Cardiac muscle cell (in vitro differentiated cells and primary cell): ENCODE results near the gene EYA2. TPM values are rescaled to one million over a fixed set of nuclear protein-coding genes. Genes with fewer than 3 reads are reported as not detected.

Experiments used
- DNase-seq, 2 donors: peaks; one replicate each; pipeline versions ENCODE4 v3.0.0 to v3.0.0-alpha.2; 2010 to 2017; ENCODE audit warnings: low read depth in 1 of 2, low spot score in 1 of 2
- H3K27ac ChIP-seq: fragments of 200-600 bp; sonication (generic); 2 replicates; pipeline ENCODE4 v1.5.1; 2016
- H3K27me3 ChIP-seq: fragments of 200-600 bp; sonication (generic); 2 replicates; pipeline ENCODE4 v1.6.0; 2016; ENCODE audit warnings: control low read depth
- H3K36me3 ChIP-seq: fragments of 200-600 bp; sonication (generic); 2 replicates; pipeline ENCODE4 v1.5.1; 2016; ENCODE audit warnings: control low read depth
- H3K4me1 ChIP-seq: fragments of 200-600 bp; sonication (generic); 2 replicates; pipeline ENCODE4 v1.8.1; 2017; ENCODE audit warnings: low read depth, mild to moderate bottlenecking, mixed run types
- H3K4me3 ChIP-seq: fragments of 200-600 bp; sonication (generic); 2 replicates; pipeline ENCODE4 v1.5.1; 2016; ENCODE audit warnings: mild to moderate bottlenecking
- H3K9me3 ChIP-seq: fragments of 200-600 bp; sonication (generic); 2 replicates; pipeline ENCODE4 v1.5.1; 2017; ENCODE audit warnings: low read depth, mild to moderate bottlenecking, control low read depth
- polyA plus RNA-seq: library from polyadenylated mRNA; unstranded; fragments of >200 nt; fragmentation: Nextera tagmentation; extraction: Ambion mirVana; gene quantifications from 2 replicates; pipeline ENCODE4 v1.2.1, GENCODE V29; 2016
- total RNA-seq: library from RNA; depleted of rRNA; stranded (reverse); fragments of >200 nt; gene quantifications from 2 replicates; pipeline ENCODE4 v1.2.3, GENCODE V29; 2016
- TF ChIP-seq, protein P1 (sequence below): IDR thresholded peaks from 2 replicates; pipeline ENCODE4 v1.5.1; 2012; ENCODE audit warnings: low read depth, mild to moderate bottlenecking, low read length

The EYA2 gene
- total and polyA plus RNA-seq, 2 experiments from 2014 or later = 0.30 TPM; not detected in 1

- H3K4me3 ChIP-seq = no peak overlapping the region
- H3K9me3 ChIP-seq = no peaks in the 10 kb centered on the region
- no peak for DNase-seq
- no peaks in the 10 kb centered on the region for H3K36me3 ChIP-seq
- H3K27ac ChIP-seq = no peak overlapping the region
- H3K4me1 ChIP-seq = no peaks in the 10 kb centered on the region
- H3K27me3 ChIP-seq = no peaks in the 10 kb centered on the region
- TF ChIP-seq, protein P1, sequence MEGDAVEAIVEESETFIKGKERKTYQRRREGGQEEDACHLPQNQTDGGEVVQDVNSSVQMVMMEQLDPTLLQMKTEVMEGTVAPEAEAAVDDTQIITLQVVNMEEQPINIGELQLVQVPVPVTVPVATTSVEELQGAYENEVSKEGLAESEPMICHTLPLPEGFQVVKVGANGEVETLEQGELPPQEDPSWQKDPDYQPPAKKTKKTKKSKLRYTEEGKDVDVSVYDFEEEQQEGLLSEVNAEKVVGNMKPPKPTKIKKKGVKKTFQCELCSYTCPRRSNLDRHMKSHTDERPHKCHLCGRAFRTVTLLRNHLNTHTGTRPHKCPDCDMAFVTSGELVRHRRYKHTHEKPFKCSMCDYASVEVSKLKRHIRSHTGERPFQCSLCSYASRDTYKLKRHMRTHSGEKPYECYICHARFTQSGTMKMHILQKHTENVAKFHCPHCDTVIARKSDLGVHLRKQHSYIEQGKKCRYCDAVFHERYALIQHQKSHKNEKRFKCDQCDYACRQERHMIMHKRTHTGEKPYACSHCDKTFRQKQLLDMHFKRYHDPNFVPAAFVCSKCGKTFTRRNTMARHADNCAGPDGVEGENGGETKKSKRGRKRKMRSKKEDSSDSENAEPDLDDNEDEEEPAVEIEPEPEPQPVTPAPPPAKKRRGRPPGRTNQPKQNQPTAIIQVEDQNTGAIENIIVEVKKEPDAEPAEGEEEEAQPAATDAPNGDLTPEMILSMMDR = no peak
These were observed 179.3 kb downstream of the EYA2 start for GRCh38 chr20:47073766-47074475.

- TF ChIP-seq, protein P1 = no peak
- no peaks in the 10 kb centered on the region for H3K4me1 ChIP-seq
- H3K4me3 ChIP-seq = no peak overlapping the region
- H3K27me3 ChIP-seq = no peaks in the 10 kb centered on the region
- H3K9me3 ChIP-seq = no peaks in the 10 kb centered on the region
- H3K27ac ChIP-seq = no peak overlapping the region
- H3K36me3 ChIP-seq = no peaks in the 10 kb centered on the region
- DNase-seq = no peak
These were observed 180.6 kb downstream of the EYA2 start for GRCh38 chr20:47075263-47075662.

- TF ChIP-seq, protein P1 = no peak
- Histone ChIP-seq H3K9me3 (no peaks in the 10 kb centered on the region), H3K4me3 (no peak overlapping the region), H3K27ac (no peak overlapping the region), H3K4me1 (no peaks in the 10 kb centered on the region), H3K27me3 (no peaks in the 10 kb centered on the region), H3K36me3 (no peaks in the 10 kb centered on the region)
- no peak for DNase-seq
These were observed 184.4 kb downstream of the EYA2 start for GRCh38 chr20:47079047-47079446.

DNA sequence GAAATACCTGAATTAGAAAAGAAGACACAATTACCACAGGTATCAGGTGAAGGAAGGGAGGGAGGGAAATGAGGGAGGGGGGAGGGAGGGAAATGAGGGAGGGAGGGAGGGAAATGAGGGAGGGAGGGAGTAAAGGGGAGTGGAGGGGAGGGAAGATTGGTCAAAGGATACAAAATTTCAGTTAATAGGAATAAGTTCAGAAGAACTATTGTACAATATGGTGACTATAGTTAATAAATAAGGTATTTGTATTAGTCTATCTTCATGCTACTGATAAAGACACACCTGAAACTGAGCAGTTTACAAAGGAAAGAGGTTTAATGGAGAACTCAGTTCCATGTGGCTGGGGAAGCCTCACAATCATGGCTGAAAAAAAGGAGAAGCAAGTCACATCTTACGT, 185.7 kb downstream of the EYA2 start:
- H3K9me3 ChIP-seq = no peaks in the 10 kb centered on the region
- no peaks in the 10 kb centered on the region for H3K4me1 ChIP-seq
- H3K27me3 ChIP-seq = no peaks in the 10 kb centered on the region
- H3K4me3 ChIP-seq = no peak overlapping the region
- TF ChIP-seq, protein P1 = no peak
- no peak overlapping the region for H3K27ac ChIP-seq
- no peak for DNase-seq
- no peaks in the 10 kb centered on the region for H3K36me3 ChIP-seq

DNA sequence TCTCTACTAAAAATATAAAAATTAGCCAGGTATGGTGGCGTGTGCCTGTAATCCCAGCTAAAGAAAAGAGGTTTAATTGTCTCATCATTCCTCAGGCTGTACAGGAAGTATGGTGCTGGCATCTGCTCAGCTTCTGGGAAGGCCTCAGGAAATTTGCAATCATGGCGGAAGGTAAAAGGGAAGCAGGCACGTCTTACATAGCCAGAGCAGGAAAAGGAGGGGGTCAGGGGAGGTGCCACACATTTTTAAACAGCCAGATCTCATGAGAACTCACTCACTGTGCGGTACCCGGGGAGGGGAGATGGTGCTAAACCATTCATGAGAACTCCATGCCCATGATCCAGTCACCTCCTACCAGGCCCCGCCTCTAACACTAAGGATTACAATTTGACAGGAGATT, 191.7 kb downstream of the EYA2 start:
- TF ChIP-seq, protein P1 = no peak
- Histone ChIP-seq H3K4me1 (no peaks in the 10 kb centered on the region), H3K27ac (no peak overlapping the region), H3K36me3 (no peaks in the 10 kb centered on the region), H3K4me3 (no peak overlapping the region), H3K27me3 (no peaks in the 10 kb centered on the region), H3K9me3 (no peaks in the 10 kb centered on the region)
- no peak for DNase-seq
